CD4-positive, alpha-beta T cell treated with Interleukin-17A for 4 hours (primary cell): ENCODE measurements around the gene PIF1.

Experiments used
- DNase-seq: peaks from one replicate; pipeline ENCODE4 v3.0.0-alpha.2; 2020; ENCODE audit warnings: mixed read lengths

PIF1 gene

GRCh38 chr15:64825431-64826294, at the start of gene PIF1:
TSS of gene PIF1 (minus strand) at chr15:64825647. CDS start at chr15:64824335, 1,312 bp downstream.
- peak; percentile 92 for DNase-seq

- no peak for DNase-seq
Measured at GRCh38 chr15:64870353-64870752, 44.9 kb upstream of the PIF1 start.

GRCh38 chr15:64869501-64869900, 44.1 kb upstream of the PIF1 start:
- DNase-seq = no peak

GRCh38 chr15:64865998-64866520, 40.6 kb upstream of the PIF1 start:
- DNase-seq = no peak

GRCh38 chr15:64865126-64865997, 39.9 kb upstream of the PIF1 start:
- DNase-seq = no peak

GRCh38 chr15:64864068-64864467, 38.6 kb upstream of the PIF1 start:
- no peak for DNase-seq

- DNase-seq = no peak
Measured at GRCh38 chr15:64862408-64862807, 37.0 kb upstream of the PIF1 start.

- DNase-seq = no peak
Measured at GRCh38 chr15:64861960-64862359, 36.5 kb upstream of the PIF1 start.

- no peak for DNase-seq
Measured at GRCh38 chr15:64861331-64861730, 35.9 kb upstream of the PIF1 start.

- DNase-seq = no peak
Measured at GRCh38 chr15:64859226-64859625, 33.8 kb upstream of the PIF1 start.

GRCh38 chr15:64858021-64858575, 32.7 kb upstream of the PIF1 start:
- no peak for DNase-seq

- no peak for DNase-seq
Measured at GRCh38 chr15:64857421-64857820, 32.0 kb upstream of the PIF1 start.

GRCh38 chr15:64856429-64857145, 31.1 kb upstream of the PIF1 start:
- DNase-seq = no peak

- no peak for DNase-seq
Measured at GRCh38 chr15:64855205-64855975, 29.9 kb upstream of the PIF1 start.

- no peak for DNase-seq
Measured at GRCh38 chr15:64854526-64854925, 29.1 kb upstream of the PIF1 start.

- DNase-seq = no peak
Measured at GRCh38 chr15:64854041-64854440, 28.6 kb upstream of the PIF1 start.

GRCh38 chr15:64851503-64851840, 26.0 kb upstream of the PIF1 start:
- no peak for DNase-seq

- no peak for DNase-seq
Measured at GRCh38 chr15:64850778-64851502, 25.5 kb upstream of the PIF1 start.

- no peak for DNase-seq
Measured at GRCh38 chr15:64847876-64848716, 22.6 kb upstream of the PIF1 start.

- no peak for DNase-seq
Measured at GRCh38 chr15:64847448-64847847, 22.0 kb upstream of the PIF1 start.
